BLaER1 (cell line): ENCODE results near the gene AUTS2.

Experiments used
- H3K27ac ChIP-seq: shearing (Covaris generic); formaldehyde crosslinking; 2 replicates; pipeline ENCODE4 v1.8.1; 2022
- H3K27me3 ChIP-seq: shearing (Covaris generic); formaldehyde crosslinking; 2 replicates; pipeline ENCODE4 v1.8.1; 2022
- H3K36me3 ChIP-seq: shearing (Covaris generic); formaldehyde crosslinking; 2 replicates; pipeline ENCODE4 v1.8.1; 2022
- H3K4me1 ChIP-seq: shearing (Covaris generic); formaldehyde crosslinking; 2 replicates; pipeline ENCODE4 v1.8.1; 2022
- H3K4me2 ChIP-seq: shearing (Covaris generic); formaldehyde crosslinking; 2 replicates; pipeline ENCODE4 v1.8.1; 2022
- H3K4me3 ChIP-seq: shearing (Covaris generic); formaldehyde crosslinking; 2 replicates; pipeline ENCODE4 v1.8.1; 2022
- H3K9ac ChIP-seq: shearing (Covaris generic); formaldehyde crosslinking; 2 replicates; pipeline ENCODE4 v1.8.1; 2022
- H3K9me3 ChIP-seq: shearing (Covaris generic); formaldehyde crosslinking; 2 replicates; pipeline ENCODE4 v1.8.1; 2022
- H4K20me1 ChIP-seq: shearing (Covaris generic); formaldehyde crosslinking; 2 replicates; pipeline ENCODE4 v1.8.1; 2022
- Cebpa-rat ChIP-seq: shearing (Covaris generic); IDR thresholded peaks from 2 replicates; pipeline ENCODE4 v1.8.1; 2022

The AUTS2 gene

DNA sequence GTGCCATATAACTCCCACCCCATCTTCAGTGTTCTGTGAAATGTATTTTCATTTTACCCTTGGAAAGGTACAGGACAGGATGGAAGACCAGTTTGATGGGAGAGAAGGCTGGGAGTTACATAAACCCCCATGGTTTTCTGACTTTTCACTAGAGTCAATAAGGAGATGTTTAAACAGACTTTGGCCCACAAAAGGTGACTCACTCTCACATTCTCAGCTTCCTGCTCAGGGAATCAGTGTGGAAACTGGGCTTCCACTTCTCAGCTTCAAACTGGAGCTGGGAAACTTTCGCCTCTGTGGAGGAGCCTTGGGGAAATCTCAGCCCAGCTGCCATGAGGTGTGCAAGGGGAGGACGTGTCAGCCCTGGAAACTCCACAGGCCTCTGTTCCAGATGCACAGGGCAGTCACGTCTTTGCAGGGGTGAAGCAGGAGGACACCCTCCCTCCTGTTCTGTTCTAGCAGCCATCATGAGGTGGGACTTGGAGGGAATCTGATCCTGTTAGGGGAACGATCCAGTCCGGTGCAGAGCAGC lies 973.2 kb downstream of the AUTS2 start:
- Histone ChIP-seq H3K4me3 (no peak overlapping the region), H3K9me3 (no peaks in the 10 kb centered on the region), H3K27ac (no peak overlapping the region), H3K9ac (no peak overlapping the region), H3K4me1 (peaks cover 74% of the 10 kb centered on the region), H4K20me1 (no peaks in the 10 kb centered on the region), H3K4me2 (no peak overlapping the region; the same call in 1 of the 2 replicates), H3K36me3 (peaks cover 27% of the 10 kb centered on the region), H3K27me3 (no peaks in the 10 kb centered on the region)
- TF ChIP-seq Cebpa-rat: no peak

DNA sequence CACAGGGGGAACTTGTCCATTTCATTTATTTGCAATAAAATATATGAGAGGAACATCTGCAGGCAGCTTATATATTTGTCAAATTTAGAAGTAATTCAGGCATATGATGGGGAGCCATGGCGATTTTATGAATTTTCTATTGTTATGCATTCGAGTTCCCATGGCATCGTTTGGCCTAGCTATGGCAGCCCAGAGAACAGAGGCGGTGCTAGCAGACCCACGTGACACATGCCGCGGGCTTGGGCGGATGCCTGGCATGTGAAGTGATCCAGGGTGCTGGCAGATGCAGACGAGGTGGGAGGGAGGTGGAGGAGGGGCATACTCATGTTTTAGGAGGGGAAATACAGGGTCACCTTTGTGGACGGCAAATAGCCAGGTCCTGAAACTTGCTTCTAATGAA lies 973.7 kb downstream of the AUTS2 start:
- Histone ChIP-seq H3K36me3 (peaks cover 27% of the 10 kb centered on the region), H3K4me1 (peaks cover 75% of the 10 kb centered on the region), H4K20me1 (no peaks in the 10 kb centered on the region), H3K9me3 (0 out of 2 replicates have a peak, but pooled peaks cover under 1% of the 10 kb centered on the region), H3K27me3 (no peaks in the 10 kb centered on the region), H3K4me3 (no peak overlapping the region), H3K27ac (no peak overlapping the region), H3K4me2 (no peak overlapping the region), H3K9ac (no peak overlapping the region)
- no peak for TF ChIP-seq Cebpa-rat

DNA sequence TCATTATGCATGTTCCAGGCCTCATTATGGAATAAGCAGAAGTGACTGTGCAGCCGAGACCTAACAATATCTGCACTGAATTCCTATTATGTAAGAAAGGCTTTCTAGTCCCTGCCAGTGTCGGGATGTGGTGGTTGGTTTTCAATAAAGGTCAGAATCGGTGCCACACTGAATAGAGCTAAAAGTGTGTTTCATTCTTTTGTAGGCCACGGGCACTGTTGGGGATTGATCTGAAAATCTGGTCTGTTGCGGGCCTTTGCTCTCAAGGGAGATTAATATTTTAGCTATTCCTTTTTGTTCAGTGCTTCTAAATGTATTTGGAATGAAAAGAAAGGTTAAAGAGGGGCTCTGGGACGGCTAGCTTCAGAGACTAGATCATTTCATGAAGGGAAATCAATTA lies 974.3 kb downstream of the AUTS2 start:
- Histone ChIP-seq H3K27ac (no peak overlapping the region), H3K4me1 (peaks cover 73% of the 10 kb centered on the region), H4K20me1 (no peaks in the 10 kb centered on the region), H3K9ac (no peak overlapping the region), H3K4me2 (no peak overlapping the region), H3K27me3 (no peaks in the 10 kb centered on the region), H3K36me3 (peaks cover 27% of the 10 kb centered on the region), H3K9me3 (0 out of 2 replicates have a peak, but pooled peaks cover 7% of the 10 kb centered on the region), H3K4me3 (no peak overlapping the region)
- TF ChIP-seq Cebpa-rat: no peak

DNA sequence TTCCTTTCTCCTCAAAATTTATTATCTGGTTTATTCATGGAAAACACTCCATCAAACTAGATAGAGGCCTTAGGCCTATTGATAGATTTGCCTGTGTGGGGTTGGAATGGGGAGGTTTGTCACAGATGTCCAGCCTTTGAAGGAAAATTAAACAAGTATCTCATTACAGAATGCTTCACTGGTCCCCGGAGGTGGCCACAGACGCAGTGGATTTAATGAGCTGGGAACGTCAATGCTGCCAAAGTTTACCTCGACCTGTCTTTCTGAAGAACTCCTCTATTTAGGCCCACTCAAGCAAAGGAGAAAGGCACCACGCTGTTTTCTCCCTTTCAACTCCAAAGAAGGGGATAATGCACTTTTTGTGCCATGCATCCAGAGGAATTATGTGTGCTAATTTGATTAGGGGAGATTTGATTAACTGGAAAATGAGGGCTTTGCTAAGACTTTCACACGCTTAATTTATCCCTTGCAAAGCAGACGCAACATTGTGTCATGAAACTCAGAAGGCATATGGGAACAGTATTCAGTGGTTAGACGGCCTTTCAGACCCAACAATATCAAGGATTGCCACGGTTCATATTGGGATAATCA lies 974.9 kb downstream of the AUTS2 start:
- H3K4me2 ChIP-seq: no peak overlapping the region

DNA sequence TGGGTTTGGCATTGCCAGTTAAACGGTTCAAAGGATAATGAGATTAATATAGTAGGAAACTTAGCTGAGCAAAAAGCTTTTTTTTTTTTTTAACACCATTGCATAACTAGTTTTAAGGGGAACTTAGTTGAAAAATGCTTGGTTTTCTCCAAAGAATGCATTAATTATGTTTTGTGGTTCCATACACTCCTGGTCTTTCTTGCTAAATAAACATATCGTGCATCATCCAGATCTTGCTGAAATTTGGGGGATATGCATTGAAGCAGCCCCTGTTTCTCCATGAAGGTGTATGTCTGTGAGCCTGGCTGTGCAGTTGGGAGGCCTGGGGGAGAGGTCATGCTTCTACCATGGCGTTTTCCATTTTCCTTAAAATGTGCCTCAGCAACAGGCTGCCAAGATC lies 975.4 kb downstream of the AUTS2 start:
- Histone ChIP-seq H3K9ac (no peak overlapping the region), H3K9me3 (peaks cover 16% of the 10 kb centered on the region; the same call in 1 of the 2 replicates), H3K36me3 (peaks cover 27% of the 10 kb centered on the region), H3K27ac (no peak overlapping the region), H3K27me3 (no peaks in the 10 kb centered on the region), H3K4me1 (peaks cover 62% of the 10 kb centered on the region), H3K4me3 (no peak overlapping the region), H4K20me1 (no peaks in the 10 kb centered on the region), H3K4me2 (peak overlapping the region; percentile 60; the same call in 1 of the 2 replicates)
- TF ChIP-seq Cebpa-rat: no peak

More for the DNA sequence above, 974.9 kb downstream of the AUTS2 start:
- Histone ChIP-seq H3K9ac (no peak overlapping the region), H3K4me1 (peaks cover 67% of the 10 kb centered on the region), H3K4me3 (no peak overlapping the region), H4K20me1 (no peaks in the 10 kb centered on the region), H3K36me3 (peaks cover 27% of the 10 kb centered on the region), H3K9me3 (peaks cover 11% of the 10 kb centered on the region; the same call in 1 of the 2 replicates), H3K27me3 (no peaks in the 10 kb centered on the region), H3K27ac (no peak overlapping the region)
- no peak for TF ChIP-seq Cebpa-rat

DNA sequence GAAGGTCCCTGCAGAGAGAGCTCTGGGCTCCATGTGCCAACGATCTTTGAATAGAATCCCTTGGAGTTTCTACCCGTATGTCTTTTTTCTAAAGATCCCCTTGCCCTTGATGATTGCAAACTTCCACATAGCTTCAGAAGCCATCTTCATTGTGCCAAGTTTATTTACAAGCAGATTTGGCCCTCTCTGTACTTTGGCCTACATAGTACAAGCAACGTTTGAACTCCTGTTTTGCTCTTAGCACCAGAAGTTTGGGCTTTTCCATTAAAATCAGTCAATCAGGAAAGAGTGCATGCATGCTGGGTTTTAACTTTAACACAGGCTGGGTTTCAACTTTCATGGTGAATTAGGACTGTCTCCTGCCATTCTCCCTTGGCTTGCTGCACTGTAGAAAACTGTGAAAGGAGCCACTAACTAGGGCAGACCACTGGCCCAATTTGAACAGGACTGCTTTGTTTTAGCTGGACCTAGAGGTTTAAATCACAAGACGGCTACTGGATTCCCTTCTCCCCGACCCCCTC lies 976.1 kb downstream of the AUTS2 start:
- TF ChIP-seq Cebpa-rat: no peak
- no peak overlapping the region for H3K9ac ChIP-seq
- H3K27ac ChIP-seq: no peak overlapping the region
- peaks cover 16% of the 10 kb centered on the region; the same call in 1 of the 2 replicates for H3K9me3 ChIP-seq
- peak overlapping the region; percentile 60 for H3K4me2 ChIP-seq
- no peaks in the 10 kb centered on the region for H3K27me3 ChIP-seq
- H3K4me1 ChIP-seq: peaks cover 57% of the 10 kb centered on the region
- no peaks in the 10 kb centered on the region for H4K20me1 ChIP-seq
- peaks cover 28% of the 10 kb centered on the region for H3K36me3 ChIP-seq
- H3K4me3 ChIP-seq: no peak overlapping the region

DNA sequence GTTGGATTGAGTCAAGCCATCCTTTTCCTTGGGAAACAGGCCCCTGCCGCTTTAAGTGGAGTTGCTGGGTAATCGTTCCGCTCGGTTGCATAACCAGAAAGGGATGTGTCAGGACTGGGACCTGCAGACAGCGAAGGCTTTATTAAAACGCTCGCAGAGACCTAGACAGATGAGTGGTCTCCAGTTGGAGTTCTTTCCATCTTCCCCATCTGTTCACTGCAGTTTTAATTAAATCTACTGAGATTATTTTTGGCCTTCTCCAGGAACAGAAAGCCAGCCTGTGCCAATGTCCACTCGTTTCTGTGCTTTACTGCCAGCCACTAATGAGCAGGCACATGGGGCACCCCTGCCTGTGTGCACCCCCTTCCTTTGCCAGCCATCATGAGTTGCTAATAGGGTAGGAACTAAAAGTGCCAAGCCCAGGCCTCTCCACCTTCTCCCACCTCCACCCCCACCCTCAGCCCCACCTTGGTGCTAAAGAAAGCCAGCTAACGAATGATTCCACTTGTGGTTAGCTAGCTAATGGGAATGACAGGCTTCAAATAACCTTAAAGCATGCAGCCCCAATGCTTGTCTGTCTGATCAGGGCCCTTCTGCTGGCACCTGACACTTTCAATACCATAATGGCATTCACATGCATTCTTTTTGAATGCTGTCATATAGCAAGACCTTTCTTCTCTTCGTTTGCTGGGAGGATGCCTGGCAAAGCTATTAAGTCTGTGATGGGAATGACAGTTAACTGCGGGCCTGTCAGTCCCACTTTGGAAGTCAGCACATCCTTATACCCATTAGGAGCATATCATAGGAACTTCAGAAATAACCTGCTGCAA lies 976.9 kb downstream of the AUTS2 start:
- Histone ChIP-seq H3K27me3 (no peaks in the 10 kb centered on the region), H3K36me3 (peaks cover 36% of the 10 kb centered on the region), H3K27ac (no peak overlapping the region), H3K9ac (no peak overlapping the region), H3K4me2 (peak overlapping the region; percentile 60), H3K9me3 (peaks cover 16% of the 10 kb centered on the region; the same call in 1 of the 2 replicates), H3K4me1 (peaks cover 56% of the 10 kb centered on the region), H3K4me3 (no peak overlapping the region), H4K20me1 (no peaks in the 10 kb centered on the region)
- no peak for TF ChIP-seq Cebpa-rat

DNA sequence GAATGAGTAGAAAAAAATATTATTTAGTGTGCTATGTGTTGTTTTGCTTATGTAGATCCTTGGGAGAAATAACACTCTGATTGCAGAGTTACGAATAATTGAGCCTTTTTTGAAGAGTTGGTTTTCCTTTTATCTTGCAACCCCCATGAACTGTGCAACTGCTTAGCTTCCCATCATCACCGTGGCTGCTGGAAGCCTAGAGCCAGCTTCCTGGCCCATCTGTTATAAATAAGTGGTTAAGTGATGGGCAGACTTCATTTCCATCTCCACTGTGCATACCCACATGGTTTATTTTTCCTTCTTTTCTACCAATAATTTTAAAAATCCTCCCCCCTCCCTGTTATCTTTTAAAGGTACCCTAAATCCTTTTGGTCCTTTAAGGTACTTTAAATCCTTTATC lies 978.8 kb downstream of the AUTS2 start:
- H3K27ac ChIP-seq: no peak overlapping the region
- no peak for TF ChIP-seq Cebpa-rat
- H3K4me2 ChIP-seq: peak overlapping the region; percentile 17; the same call in 1 of the 2 replicates
- peaks cover 16% of the 10 kb centered on the region; the same call in 1 of the 2 replicates for H3K9me3 ChIP-seq
- peaks cover 37% of the 10 kb centered on the region for H3K4me1 ChIP-seq
- no peaks in the 10 kb centered on the region for H4K20me1 ChIP-seq
- no peak overlapping the region for H3K4me3 ChIP-seq
- no peak overlapping the region for H3K9ac ChIP-seq
- H3K27me3 ChIP-seq: no peaks in the 10 kb centered on the region
- peaks cover 45% of the 10 kb centered on the region for H3K36me3 ChIP-seq

DNA sequence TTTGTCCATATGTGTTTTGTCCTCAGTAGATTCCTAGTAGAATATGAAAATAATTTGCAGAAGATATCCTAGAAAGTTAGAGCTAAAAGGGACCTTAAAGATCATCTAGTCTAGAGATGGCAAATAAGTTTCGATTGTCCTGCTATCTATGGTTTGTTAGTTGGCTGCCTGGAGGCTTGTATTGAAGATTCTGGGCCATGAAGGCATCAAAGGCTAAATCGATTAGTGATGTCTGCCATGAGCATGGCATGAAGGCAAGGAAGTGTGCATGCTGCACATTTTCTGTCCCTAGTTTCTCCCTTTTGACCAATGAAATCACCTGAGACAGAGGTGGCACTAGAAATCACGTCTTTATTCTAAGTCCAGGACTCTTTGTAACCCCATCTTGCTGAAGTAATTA lies 979.9 kb downstream of the AUTS2 start:
- no peak for TF ChIP-seq Cebpa-rat
- peaks cover 16% of the 10 kb centered on the region; the same call in 1 of the 2 replicates for H3K9me3 ChIP-seq
- peaks cover 39% of the 10 kb centered on the region for H3K36me3 ChIP-seq
- H3K27me3 ChIP-seq: no peaks in the 10 kb centered on the region
- no peak overlapping the region for H3K4me3 ChIP-seq
- no peak overlapping the region for H3K9ac ChIP-seq
- H3K4me1 ChIP-seq: peaks cover 47% of the 10 kb centered on the region
- H3K4me2 ChIP-seq: no peak overlapping the region
- H3K27ac ChIP-seq: no peak overlapping the region
- no peaks in the 10 kb centered on the region for H4K20me1 ChIP-seq
